HS-5 (cell line): ENCODE results near the gene SLC38A4.
"Not testable (repeated sequence)": the region's sequence is repeated elsewhere in the genome, so short reads cannot be mapped to it uniquely, and the experiment has no call there.

Source experiments
- DNase-seq: peaks from one replicate; pipeline ENCODE4 v3.0.0-alpha.2; 2012; ENCODE audit warnings: low read depth

Gene SLC38A4

GRCh38 chr12:46825591-46826414 lies at the start of gene SLC38A4:
Gene SLC38A4 (minus strand): TSS chr12:46825997. CDS start chr12:46793071, 32,926 bp downstream.
- no peak for DNase-seq

GRCh38 chr12:46875095-46875494 lies 49.3 kb upstream of the SLC38A4 start:
- no peak for DNase-seq

GRCh38 chr12:46874642-46875041 lies 48.8 kb upstream of the SLC38A4 start:
- no peak for DNase-seq

GRCh38 chr12:46872135-46872534 lies 46.3 kb upstream of the SLC38A4 start:
- DNase-seq, result no peak

GRCh38 chr12:46865311-46865710 lies 39.5 kb upstream of the SLC38A4 start:
- DNase-seq, result no peak

GRCh38 chr12:46858368-46858767 lies 32.6 kb upstream of the SLC38A4 start:
- DNase-seq, result no peak

- no peak for DNase-seq
These were observed 31.7 kb upstream of the SLC38A4 start for GRCh38 chr12:46857486-46857885.

- DNase-seq, result no peak
These were observed 30.0 kb upstream of the SLC38A4 start for GRCh38 chr12:46855760-46856159.

GRCh38 chr12:46854188-46854587 lies 28.4 kb upstream of the SLC38A4 start:
- not testable (repeated sequence) for DNase-seq

GRCh38 chr12:46848792-46849191 lies 23.0 kb upstream of the SLC38A4 start:
- DNase-seq, result not testable (repeated sequence)

- DNase-seq, result no peak
These were observed 21.2 kb upstream of the SLC38A4 start for GRCh38 chr12:46847001-46847400.

- no peak for DNase-seq
These were observed 18.0 kb upstream of the SLC38A4 start for GRCh38 chr12:46843811-46844210.

GRCh38 chr12:46841891-46842290 lies 16.1 kb upstream of the SLC38A4 start:
- DNase-seq, result no peak

- no peak for DNase-seq
These were observed 14.2 kb upstream of the SLC38A4 start for GRCh38 chr12:46839964-46840363.

GRCh38 chr12:46839232-46839631 lies 13.4 kb upstream of the SLC38A4 start:
- no peak for DNase-seq

GRCh38 chr12:46835785-46836184 lies 10.0 kb upstream of the SLC38A4 start:
- DNase-seq, result no peak

GRCh38 chr12:46832130-46832704 lies 6.4 kb upstream of the SLC38A4 start:
- no peak for DNase-seq

- DNase-seq, result no peak
These were observed 5.7 kb upstream of the SLC38A4 start for GRCh38 chr12:46831335-46832129.

GRCh38 chr12:46830731-46831334 lies 5.0 kb upstream of the SLC38A4 start:
- no peak for DNase-seq

GRCh38 chr12:46824709-46825108 lies 1.1 kb downstream of the SLC38A4 start:
- no peak for DNase-seq

- DNase-seq, result no peak
These were observed 7.2 kb downstream of the SLC38A4 start for GRCh38 chr12:46818642-46819041.

- DNase-seq, result no peak
These were observed 10.0 kb downstream of the SLC38A4 start for GRCh38 chr12:46815809-46816208.
